Endothelial cell of umbilical vein (primary cell): Measurements from ENCODE around the gene PALMD. TPM values are rescaled to one million over a fixed set of nuclear protein-coding genes. Genes with fewer than 3 reads are reported as not detected.

Source experiments
- BruUV-seq: library from RNA; stranded (reverse); fragments of 400-500 nt; replicated peaks from 2 replicates; lab custom pipeline; 2021; lab: Mats Ljungman, UMichigan
- CTCF ChIA-PET: fragments of 300-600, 350-600 bp; sonication (Branson Sonifier 250); formaldehyde crosslinking; loops from one replicate; lab custom pipeline; 2021; ENCODE audit warnings: antibody characterized with exemption, inconsistent platforms; lab: Charles Lee
- POLR2A ChIA-PET: fragments of 300-600, 350-600 bp; sonication (Branson Sonifier 250); formaldehyde crosslinking; loops from one replicate; lab custom pipeline; 2021; ENCODE audit warnings: antibody characterized with exemption, inconsistent platforms; lab: Charles Lee
- DNase-seq: peaks from one replicate; pipeline ENCODE4 v3.0.0-alpha.2; 2011; ENCODE audit warnings: low read depth, low spot score
- FAIRE-seq: peaks from 2 replicates; lab custom pipeline; 2011; peaks lifted over from hg19 to GRCh38; lab: Jason Lieb, UNC
- H2AFZ ChIP-seq: 2 replicates; pipeline ENCODE4 v1.6.0; 2012; ENCODE audit warnings: low read depth, low read length, control low read depth, inconsistent platforms
- H3K27ac ChIP-seq: 2 replicates; pipeline ENCODE4 v1.5.1; 2011; ENCODE audit warnings: low read depth, mild to moderate bottlenecking, control low read depth, low read length, moderate library complexity; ENCODE audit not compliant: insufficient read depth
- H3K27me3 ChIP-seq, 2 experiments: 2 replicates each; pipeline versions ENCODE4 v1.6.0 to v1.6.1; 2011; ENCODE audit warnings: low read length in 2 of 2, mixed read lengths in 1 of 2; ENCODE audit not compliant: control insufficient read depth in 2 of 2, insufficient read depth in 2 of 2
- H3K36me3 ChIP-seq, 2 experiments: 2 replicates in 1 of 2; 3 replicates in 1 of 2; pipeline ENCODE4 v1.5.1; 2011; ENCODE audit warnings: low read length in 2 of 2, mild to moderate bottlenecking in 1 of 2, moderate library complexity in 1 of 2; ENCODE audit not compliant: control insufficient read depth in 2 of 2, insufficient read depth in 2 of 2; ENCODE audit errors: extremely low read depth in 1 of 2
- H3K4me1 ChIP-seq: 3 replicates; pipeline ENCODE4 v1.5.1; 2011; ENCODE audit warnings: mild to moderate bottlenecking, low read length; ENCODE audit not compliant: control insufficient read depth, insufficient read depth; ENCODE audit errors: extremely low read depth
- H3K4me2 ChIP-seq: 2 replicates; pipeline ENCODE4 v1.6.1; 2011; ENCODE audit warnings: low read length, control low read depth, mixed read lengths; ENCODE audit not compliant: insufficient read depth
- H3K4me3 ChIP-seq, 3 experiments: fragments of 200-600 bp in 1 of 3; sonication (generic), shearing (Covaris generic) in 1 of 3; replicated peaks in 1 of 3; 2 replicates each; pipeline ENCODE4 v1.5.1; 2011 to 2016; ENCODE audit warnings: control low read depth in 3 of 3, low read length in 3 of 3, mild to moderate bottlenecking in 2 of 3, inconsistent platforms in 1 of 3, low read depth in 1 of 3, moderate library complexity in 1 of 3; ENCODE audit not compliant: insufficient read depth in 1 of 3
- H3K79me2 ChIP-seq: 2 replicates; pipeline ENCODE4 v1.6.0; 2012; ENCODE audit warnings: low read length, inconsistent platforms; ENCODE audit not compliant: control insufficient read depth, insufficient read depth
- H3K9ac ChIP-seq: replicated peaks from 2 replicates; pipeline ENCODE3; 2011; ENCODE audit warnings: low read length, control low read depth; ENCODE audit not compliant: insufficient read depth; ENCODE audit errors: extremely low read depth
- H3K9me1 ChIP-seq: replicated peaks from 3 replicates; pipeline ENCODE4 v1.6.0; 2011; ENCODE audit warnings: mild to moderate bottlenecking, low read length; ENCODE audit not compliant: control insufficient read depth, insufficient read depth; ENCODE audit errors: extremely low read depth
- H3K9me3 ChIP-seq: replicated peaks from 2 replicates; pipeline ENCODE4 v1.5.1; 2012; ENCODE audit warnings: low read length, inconsistent platforms; ENCODE audit not compliant: control insufficient read depth, insufficient read depth
- H4K20me1 ChIP-seq: replicated peaks from 2 replicates; pipeline ENCODE3; 2011; ENCODE audit warnings: mild to moderate bottlenecking, low read length; ENCODE audit not compliant: control insufficient read depth, insufficient read depth; ENCODE audit errors: extremely low read depth
- EZH2 ChIP-seq: IDR thresholded peaks from 2 replicates; pipeline ENCODE4 v1.6.1; 2012; ENCODE audit warnings: borderline replicate concordance, low read depth, mild to moderate bottlenecking, moderate library complexity, low read length, inconsistent platforms; ENCODE audit not compliant: severe bottlenecking
- FOS ChIP-seq: IDR thresholded peaks from 2 replicates; pipeline ENCODE4 v1.6.1; 2011; ENCODE audit warnings: mild to moderate bottlenecking, low read length, moderate library complexity, borderline replicate concordance; ENCODE audit not compliant: insufficient read depth
- GATA2 ChIP-seq: IDR thresholded peaks from 2 replicates; pipeline ENCODE4 v1.7.0; 2011; ENCODE audit warnings: low read depth, mild to moderate bottlenecking, moderate library complexity, mixed read lengths, low read length; ENCODE audit not compliant: insufficient read length, insufficient read depth
- JUN ChIP-seq: IDR thresholded peaks from 2 replicates; pipeline ENCODE4 v1.6.1; 2011; ENCODE audit warnings: borderline replicate concordance, low read depth; ENCODE audit not compliant: insufficient read length, insufficient read depth
- MYC ChIP-seq: IDR thresholded peaks from one replicate; pipeline ENCODE4 v1.6.1; 2011; ENCODE audit warnings: mild to moderate bottlenecking, low read depth, low read length
- POLR2A ChIP-seq: IDR thresholded peaks from 2 replicates; pipeline ENCODE4 v1.6.1; 2012; ENCODE audit warnings: low read depth, mild to moderate bottlenecking, control low read depth, low read length
- POLR2AphosphoS5 ChIP-seq: IDR thresholded peaks from 2 replicates; pipeline ENCODE4 v1.6.1; 2012; ENCODE audit warnings: low read depth, mild to moderate bottlenecking, control low read depth, low read length, moderate library complexity; ENCODE audit not compliant: insufficient read depth
- dilution Hi-C: fragments of 300-500 bp; cut with MboI; formaldehyde crosslinking; loops from one replicate; pipeline ENCODE4 v1.15.0; 2019; ENCODE audit warnings: low sequenced_read_pairs; ENCODE audit not compliant: extremely low pct_ligation_motif_present
- intact Hi-C: fragments of 100-400 bp; cut with micrococcal nuclease; formaldehyde crosslinking; loops from one replicate; pipeline ENCODE4 v1.10.0; 2022
- polyA plus RNA-seq, 4 experiments: library from polyadenylated mRNA; depleted of rRNA in 3 of 4; stranded (reverse) in 3 of 4; unstranded in 1 of 4; fragments of >200 nt; gene quantifications; 2 replicates each; pipeline versions ENCODE4 v1.2.1 to v1.2.3, GENCODE V29; 2011 to 2012; ENCODE audit warnings: missing spikeins in 1 of 4
- total RNA-seq: library from RNA; stranded (reverse); gene quantifications from 2 replicates; pipeline ENCODE4 v1.2.3, GENCODE V29; 2021
- TF ChIP-seq, protein P1 (sequence below), 2 donors: IDR thresholded peaks; 1 replicate in 1 of 2; 2 replicates in 1 of 2; pipeline ENCODE4 v1.5.1; 2011; ENCODE audit warnings: low read length in 2 of 2, mild to moderate bottlenecking in 2 of 2, moderate library complexity in 2 of 2, control low read depth in 1 of 2, inconsistent platforms in 1 of 2, low read depth in 1 of 2; ENCODE audit not compliant: insufficient read depth in 1 of 2; ENCODE audit errors: extremely low read depth in 1 of 2
- TF ChIP-seq, protein P2 (sequence below): IDR thresholded peaks from 2 replicates; pipeline ENCODE4 v1.6.1; 2011; ENCODE audit not compliant: insufficient read depth, insufficient read length

PALMD gene
- total and polyA plus RNA-seq, 2 donors (not counting 3 experiments of a cell fraction or from before 2014, with no cell fraction given), result 52.6 to 137 TPM

DNA sequence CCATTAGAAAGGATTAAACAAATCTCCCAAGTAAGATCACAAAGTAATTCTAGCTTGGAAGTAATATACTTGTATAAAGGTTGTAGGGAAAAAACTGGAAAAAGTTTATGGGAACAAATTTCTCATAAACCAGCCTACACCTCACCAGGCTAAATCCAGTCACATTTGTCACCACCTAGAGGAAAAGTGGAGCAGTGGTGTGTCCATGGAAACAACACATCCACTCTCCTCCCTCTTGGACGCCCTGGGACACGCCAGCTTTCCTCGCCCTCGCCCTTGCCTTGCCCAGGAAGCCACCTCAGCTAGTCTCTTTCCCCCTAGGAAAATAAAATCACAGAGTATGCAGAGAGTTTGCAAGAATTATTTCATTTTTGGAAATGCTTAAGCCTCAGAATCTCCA lies 2.2 kb downstream of the PALMD start:
- Histone ChIP-seq H3K27me3 (no peaks in the 10 kb centered on the region), H3K4me2 (peak overlapping the region; percentile 93), H4K20me1 (no peaks in the 10 kb centered on the region), H3K9me3 (no peaks in the 10 kb centered on the region), H3K27ac (peak overlapping the region; percentile 94), H2AFZ (no peak overlapping the region), H3K4me1 (peaks cover 62% of the 10 kb centered on the region), H3K36me3 (peaks cover 0 to 7% of the 10 kb centered on the region in 2 experiments), H3K79me2 (peaks cover 73% of the 10 kb centered on the region), H3K9me1 (no peaks in the 10 kb centered on the region), H3K4me3 (peak overlapping the region; percentile 68 to 99 (median 90)), H3K9ac (peak overlapping the region; percentile 98)
- POLR2A ChIA-PET, result interaction anchor here (1.2 to 2.5 kb wide), 3 partner anchors 38 to 57 kb away, joined by 5 to 9 read pairs (median 8); no protein-coding TSS in a partner anchor
- DNase-seq (peak; percentile 95), FAIRE-seq (peak; percentile 83)
- dilution Hi-C loops, result no loop called here
- CTCF ChIA-PET, result interaction anchor here (0.6 to 7.0 kb wide), 16 partner anchors 9 to 854 kb away, joined by 3 to 47 read pairs (median 8); no protein-coding TSS in a partner anchor
- TF ChIP-seq MYC (peak; percentile 16), JUN (peak; percentile 55), EZH2 (no peak), POLR2AphosphoS5 (peak; percentile 67), FOS (no peak), POLR2A (peak; percentile 89), GATA2 (no peak)
- TF ChIP-seq, protein P1, sequence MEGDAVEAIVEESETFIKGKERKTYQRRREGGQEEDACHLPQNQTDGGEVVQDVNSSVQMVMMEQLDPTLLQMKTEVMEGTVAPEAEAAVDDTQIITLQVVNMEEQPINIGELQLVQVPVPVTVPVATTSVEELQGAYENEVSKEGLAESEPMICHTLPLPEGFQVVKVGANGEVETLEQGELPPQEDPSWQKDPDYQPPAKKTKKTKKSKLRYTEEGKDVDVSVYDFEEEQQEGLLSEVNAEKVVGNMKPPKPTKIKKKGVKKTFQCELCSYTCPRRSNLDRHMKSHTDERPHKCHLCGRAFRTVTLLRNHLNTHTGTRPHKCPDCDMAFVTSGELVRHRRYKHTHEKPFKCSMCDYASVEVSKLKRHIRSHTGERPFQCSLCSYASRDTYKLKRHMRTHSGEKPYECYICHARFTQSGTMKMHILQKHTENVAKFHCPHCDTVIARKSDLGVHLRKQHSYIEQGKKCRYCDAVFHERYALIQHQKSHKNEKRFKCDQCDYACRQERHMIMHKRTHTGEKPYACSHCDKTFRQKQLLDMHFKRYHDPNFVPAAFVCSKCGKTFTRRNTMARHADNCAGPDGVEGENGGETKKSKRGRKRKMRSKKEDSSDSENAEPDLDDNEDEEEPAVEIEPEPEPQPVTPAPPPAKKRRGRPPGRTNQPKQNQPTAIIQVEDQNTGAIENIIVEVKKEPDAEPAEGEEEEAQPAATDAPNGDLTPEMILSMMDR (IDR thresholded peaks at IDR 0.05; ENCODE audit: extremely low read depth in 1 of 2, insufficient read depth in 1 of 2, low read depth in 1 of 2, low read length in 2 of 2), result peak; percentile 32 to 40
- TF ChIP-seq, protein P2, sequence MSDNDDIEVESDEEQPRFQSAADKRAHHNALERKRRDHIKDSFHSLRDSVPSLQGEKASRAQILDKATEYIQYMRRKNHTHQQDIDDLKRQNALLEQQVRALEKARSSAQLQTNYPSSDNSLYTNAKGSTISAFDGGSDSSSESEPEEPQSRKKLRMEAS, result no peak
- intact Hi-C loops, result loop anchor here (1.0 to 5.0 kb wide), 6 partner anchors 9 to 468 kb away; no protein-coding TSS in a partner anchor
- BruUV-seq, result no TSS peak
